SK-N-MC (cell line): ENCODE data around the gene SETD1B.

Experiments used
- EZH2 ChIP-seq: fragments of 200-600 bp; sonication (generic); IDR thresholded peaks from one replicate; pipeline ENCODE4 v1.6.1; 2017; ENCODE audit warnings: antibody characterized with exemption
- POLR2AphosphoS5 ChIP-seq: IDR thresholded peaks from 2 replicates; pipeline ENCODE4 v1.6.1; 2012; ENCODE audit warnings: mild to moderate bottlenecking, low read depth, low read length, borderline replicate concordance

GRCh38 chr12:121788176-121788818 is 15.5 kb upstream of the SETD1B start:
- TF ChIP-seq EZH2 (no peak), POLR2AphosphoS5 (no peak)
